ENCODE measurements around the gene PCDHGA3.
A peak's percentile ranks its signal among the peaks of the same experiment; 100 is the strongest.
"Not testable (repeated sequence)": the region's sequence is repeated elsewhere in the genome, so short reads cannot be mapped to it uniquely, and the experiment has no call there.

The PCDHGA3 gene

DNA sequence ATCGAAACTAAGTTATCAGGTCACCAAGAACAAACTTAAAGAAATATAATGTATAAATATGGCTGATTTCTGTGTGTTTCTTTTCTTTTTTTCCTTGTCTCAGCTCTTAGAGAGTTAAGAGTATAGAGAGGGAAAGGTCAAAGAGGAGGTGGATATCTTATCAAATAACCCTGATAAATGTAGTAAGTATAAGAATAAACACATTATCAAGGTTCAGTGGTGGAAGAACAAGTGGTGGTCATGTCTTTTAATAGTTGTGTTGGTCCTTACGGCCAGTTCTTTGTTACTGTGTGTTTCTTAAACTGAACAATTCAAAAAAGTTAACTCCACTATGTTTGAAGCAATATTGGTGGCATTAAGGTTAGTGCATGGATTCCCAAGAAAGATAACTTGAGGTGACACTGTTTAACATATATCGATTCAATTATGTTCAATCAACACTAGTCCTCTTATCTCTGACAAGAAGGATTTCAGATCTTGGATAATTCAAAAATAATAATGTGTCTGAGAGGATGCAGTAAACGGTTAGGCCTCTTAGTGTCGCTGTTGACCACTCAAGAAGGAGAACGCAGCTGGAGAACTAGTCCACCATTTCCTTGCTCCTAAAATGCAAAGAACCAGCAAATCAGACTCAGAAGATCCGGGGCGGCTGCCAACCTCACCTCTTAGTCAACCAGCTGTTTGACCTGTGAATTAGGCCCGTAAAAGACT, at the start of gene PCDHGA3:
Gene PCDHGA3, plus strand, starts transcription at position 588 of the 711 bp plus-strand sequence. CDS start 205 bp downstream, outside the sequence.
- DNase-seq (ENCODE audit: low read depth in 2 of 2): no peak

DNA sequence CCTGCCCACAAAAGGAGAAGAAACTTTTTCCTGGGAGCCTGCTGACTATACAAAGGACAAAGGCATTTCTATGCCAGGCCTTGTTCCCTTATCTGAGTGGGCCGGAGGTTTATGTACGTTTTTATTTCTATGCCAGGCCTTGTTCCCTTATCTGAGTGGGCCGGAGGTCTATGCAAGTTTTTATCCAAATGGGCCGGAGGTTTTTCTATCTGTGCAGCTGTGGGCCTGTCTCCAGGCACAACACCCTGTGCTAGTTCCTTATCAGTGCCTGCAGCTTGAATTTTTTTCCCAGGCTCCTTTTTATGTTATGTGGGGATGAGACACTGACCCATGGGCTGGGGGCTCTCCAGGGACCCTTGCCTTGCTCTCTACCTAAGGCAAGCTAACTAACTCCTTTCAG, 45.3 kb upstream of the PCDHGA3 start:
- DNase-seq (ENCODE audit: low read depth in 2 of 2): no peak

DNA sequence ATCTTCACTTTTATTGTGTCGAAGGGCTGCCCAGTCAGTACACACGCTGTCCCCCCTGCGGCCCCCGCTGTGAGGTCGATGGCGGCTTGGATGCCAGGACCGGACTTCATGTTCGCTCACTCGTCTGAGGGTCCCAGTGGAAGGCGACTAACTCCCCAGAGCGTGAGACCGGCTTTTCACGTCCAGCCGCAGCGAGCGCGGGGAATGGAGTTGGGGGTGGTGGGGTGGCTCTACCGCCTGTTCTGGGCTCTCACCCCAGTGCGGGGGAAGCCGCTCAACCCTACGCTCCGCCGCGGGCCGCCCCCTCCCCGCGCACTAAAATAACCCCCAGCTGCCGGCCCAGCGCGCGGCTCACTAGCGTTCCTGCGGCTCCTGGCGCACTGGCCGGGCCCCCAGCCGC, 39.9 kb upstream of the PCDHGA3 start, which contains the start of gene SLC25A2:
Gene SLC25A2, minus strand, starts transcription at position 294 of the 400 bp plus-strand sequence. Its CDS starts 184 bp downstream, at position 110.
- DNase-seq (ENCODE audit: low read depth in 2 of 2): no peak

DNA sequence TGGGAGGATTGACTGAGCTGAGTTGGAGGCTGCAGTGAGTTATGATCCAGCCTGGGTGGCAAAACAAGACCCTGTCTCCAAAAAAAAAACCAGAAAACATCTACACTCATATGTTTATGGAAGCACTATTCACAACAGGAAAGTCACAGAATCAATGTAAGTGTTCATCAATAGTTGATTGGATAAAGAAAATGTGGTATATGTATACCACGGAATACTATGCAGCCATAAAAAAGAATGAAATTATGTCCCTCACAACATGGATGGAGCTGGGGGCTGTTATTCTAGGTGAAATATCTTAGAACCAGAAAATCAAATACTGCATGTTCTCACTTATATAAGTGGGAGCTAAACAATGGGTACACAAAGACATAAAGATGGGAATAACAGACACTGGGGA, 37.0 kb upstream of the PCDHGA3 start:
- no peak for DNase-seq (ENCODE audit: low read depth in 2 of 2)

DNA sequence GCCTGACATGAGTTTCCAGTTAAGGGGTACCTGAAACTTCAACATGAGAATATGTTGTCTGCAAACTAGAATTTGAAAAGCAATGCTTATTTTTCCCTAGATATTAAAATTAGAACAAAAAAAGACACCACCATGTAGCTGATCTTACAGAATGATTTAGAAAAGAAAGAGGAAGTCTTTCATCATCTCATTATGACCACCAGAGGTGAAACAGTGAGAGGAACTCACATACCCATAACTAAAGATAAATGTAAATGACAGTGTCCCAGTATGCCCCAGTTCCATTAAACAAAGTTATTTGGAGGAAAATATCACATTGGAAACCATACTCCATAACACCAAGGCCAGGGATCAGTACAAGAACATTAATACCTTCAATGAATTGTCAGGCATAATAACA, 29.9 kb upstream of the PCDHGA3 start:
- DNase-seq (ENCODE audit: low read depth in 2 of 2): no peak

DNA sequence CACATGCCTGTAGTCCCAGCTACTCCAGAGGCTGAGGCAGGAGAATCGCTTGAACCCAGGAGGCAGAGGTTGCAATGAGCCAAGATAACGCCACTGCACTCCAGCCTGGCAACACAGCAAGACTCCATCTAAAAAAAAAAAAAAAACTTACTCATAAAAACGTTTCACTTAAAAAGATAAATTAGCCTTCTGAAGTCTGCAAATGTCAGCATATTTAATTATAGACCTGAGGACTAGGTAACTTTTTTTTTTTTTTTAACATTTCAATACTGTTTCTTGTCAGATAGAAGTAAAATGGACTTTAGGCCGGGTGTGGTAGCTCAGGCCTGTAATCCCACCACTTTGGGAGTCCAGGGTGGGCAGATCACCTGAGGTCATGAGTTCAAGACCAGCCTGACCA, 26.7 kb upstream of the PCDHGA3 start:
- not testable (repeated sequence) for DNase-seq (ENCODE audit: low read depth in 2 of 2)

DNA sequence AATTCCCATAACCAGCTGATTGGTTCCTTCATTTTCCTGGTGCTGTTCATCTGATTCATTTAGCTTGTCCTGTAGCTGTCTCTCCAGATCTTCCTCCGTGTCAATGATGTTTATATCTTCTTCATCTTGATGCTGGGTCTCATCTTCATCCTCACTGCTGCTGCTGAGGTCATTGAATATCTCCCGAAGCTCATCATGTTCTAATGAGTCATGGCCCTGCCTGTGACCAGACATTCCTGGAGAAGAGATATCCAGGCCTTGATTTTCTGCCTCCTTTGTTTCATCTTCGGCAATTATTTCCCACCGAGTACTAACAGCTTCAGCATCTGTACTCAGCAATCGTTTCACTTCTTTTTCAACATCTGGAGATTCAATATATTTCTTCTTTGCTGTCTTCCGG, 24.4 kb upstream of the PCDHGA3 start:
- DNase-seq (ENCODE audit: low read depth in 2 of 2): no peak

DNA sequence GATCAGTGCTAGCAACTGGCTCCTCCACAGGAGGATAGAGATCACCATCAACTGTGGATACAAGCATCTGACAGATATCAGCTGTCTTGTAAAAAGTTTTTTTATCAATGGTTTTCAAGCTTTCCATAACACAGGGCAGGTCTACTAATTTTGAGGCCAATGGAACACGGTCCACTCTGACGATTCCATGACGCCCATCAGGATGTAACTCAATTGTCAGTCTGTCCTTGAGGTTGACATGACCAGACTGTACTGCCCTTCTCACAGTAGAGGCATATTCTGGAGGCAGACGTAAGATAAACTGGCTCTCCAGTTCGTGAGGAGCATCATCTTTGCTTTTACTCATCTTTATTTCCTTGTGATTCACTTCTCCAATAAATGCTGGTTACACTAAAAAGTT, 23.9 kb upstream of the PCDHGA3 start:
- no peak for DNase-seq (ENCODE audit: low read depth in 2 of 2)

DNA sequence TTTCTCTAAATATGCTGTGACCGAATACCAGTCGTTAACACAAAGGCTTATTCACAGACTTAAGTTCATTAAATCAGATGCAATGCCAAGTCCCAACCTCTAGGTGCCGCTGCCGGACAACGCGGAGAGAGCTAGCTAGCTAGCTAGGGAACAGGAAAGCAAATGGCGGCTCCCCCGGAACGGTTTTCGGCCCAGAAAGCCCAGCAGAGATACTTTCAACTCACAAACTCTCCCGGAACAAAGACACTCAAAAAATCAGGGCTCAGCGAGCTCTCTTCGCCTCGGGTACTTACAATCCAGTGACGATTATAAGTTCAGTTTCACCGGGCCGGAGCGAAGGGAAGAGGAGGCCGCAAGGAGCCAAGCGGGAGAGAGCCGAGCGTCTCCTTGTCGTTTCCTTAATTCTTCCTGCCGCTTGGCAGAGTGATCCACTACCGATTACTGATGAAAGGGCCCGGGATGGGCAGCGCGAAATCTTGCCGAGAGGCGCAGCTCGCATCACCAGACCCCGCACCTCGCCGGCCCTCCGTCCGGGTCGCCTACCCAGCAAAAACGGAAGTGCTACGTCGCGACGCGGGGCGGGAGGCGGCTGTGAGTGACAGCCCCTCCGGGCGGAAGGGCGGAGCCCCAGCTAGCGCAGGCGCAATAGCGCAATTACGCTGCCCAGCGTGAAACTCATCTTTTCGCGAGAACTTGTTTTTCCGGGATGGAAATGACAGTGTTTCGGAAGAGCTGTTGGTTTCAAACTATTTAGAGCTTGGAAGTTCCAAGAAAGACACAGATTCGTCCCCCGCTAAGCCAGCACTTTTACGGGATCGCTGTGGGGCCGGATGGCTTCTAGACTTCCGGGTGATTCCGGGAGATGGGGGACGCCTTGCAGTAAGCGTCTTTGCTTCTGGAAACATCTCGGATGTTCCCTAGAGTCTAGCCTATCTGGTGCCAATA, 23.1 kb upstream of the PCDHGA3 start, which contains the start of gene TAF7:
Gene TAF7, minus strand, starts transcription at position 560 of the 945 bp plus-strand sequence. CDS start 740 bp downstream, outside the sequence.
- DNase-seq (ENCODE audit: low read depth in 2 of 2): peak; percentile 83 to 86

DNA sequence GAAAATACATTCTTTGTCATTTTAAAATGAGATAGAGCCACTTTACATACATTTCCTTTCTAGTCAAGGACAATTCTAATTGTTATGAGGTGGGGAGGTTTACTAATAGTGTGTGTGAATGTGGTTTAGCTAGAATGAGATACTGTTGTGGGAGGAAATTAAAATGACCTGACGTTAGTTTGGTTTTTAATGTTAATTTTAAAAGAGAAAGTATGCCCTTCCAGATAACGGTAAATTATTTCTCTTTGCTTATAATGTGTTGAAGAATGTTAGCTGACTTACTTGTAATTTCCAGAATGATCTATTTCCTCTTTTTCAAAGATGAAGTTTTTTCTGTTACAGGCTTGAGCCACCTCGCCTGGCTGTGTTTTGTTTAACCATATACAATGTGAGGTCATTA, 21.4 kb upstream of the PCDHGA3 start:
- DNase-seq (ENCODE audit: low read depth in 2 of 2): no peak

DNA sequence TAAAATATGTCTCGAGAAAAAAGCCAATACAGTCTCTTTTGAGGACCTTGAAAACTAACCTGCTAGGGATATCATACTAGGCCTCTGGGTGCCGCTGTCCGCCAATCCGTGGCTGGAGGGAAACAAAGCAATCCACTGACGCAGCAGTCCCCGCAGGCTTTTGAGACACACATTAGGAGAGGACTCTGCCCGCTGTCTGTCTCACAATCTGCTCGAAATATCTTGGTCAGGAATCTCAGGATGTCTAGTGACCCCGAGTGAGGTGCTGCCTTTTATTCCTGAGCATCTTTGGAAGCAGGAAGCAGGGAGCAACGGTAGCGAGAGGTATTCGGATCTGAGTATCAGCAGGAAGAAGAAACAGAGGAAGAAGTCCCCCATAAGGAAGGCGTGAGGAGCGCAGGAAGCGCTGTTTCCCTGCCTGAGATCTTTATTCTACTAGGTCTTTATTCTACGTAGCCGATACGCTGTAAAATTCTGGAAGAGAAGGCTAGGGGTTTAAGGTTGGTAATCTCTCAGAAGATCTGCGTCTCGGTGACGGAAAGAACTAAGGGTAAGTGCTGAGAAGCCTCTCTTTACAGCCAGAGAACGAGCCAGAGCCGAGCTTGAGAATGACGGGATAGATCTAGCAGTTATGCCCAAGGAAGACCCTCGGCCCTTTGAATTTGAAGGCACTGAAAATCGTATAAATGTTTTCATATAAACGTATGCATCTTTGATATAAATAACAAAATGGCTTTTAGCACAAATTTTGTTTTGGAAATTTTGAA, 17.4 kb upstream of the PCDHGA3 start:
- DNase-seq (ENCODE audit: low read depth in 2 of 2): peak; percentile 45 to 51

DNA sequence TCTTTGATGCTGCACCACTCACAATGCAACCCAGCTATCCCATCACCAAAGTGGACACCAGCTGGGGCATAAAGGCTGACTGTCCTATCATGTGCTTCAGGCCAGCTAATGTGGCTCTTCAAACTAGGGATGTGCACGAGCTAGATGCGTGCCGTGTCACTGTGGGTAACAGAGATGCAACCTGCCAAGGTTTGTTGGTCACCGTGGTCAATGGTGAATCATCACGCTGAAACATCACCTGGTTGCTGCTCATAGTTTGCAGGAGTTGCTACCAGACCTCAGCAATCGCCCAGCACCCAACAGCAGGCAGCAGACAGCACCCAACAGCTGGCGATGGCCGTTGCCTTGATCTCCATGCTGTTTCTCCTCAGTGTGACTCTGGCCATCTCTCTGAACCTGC, 15.4 kb upstream of the PCDHGA3 start:
- DNase-seq (ENCODE audit: low read depth in 2 of 2): no peak

DNA sequence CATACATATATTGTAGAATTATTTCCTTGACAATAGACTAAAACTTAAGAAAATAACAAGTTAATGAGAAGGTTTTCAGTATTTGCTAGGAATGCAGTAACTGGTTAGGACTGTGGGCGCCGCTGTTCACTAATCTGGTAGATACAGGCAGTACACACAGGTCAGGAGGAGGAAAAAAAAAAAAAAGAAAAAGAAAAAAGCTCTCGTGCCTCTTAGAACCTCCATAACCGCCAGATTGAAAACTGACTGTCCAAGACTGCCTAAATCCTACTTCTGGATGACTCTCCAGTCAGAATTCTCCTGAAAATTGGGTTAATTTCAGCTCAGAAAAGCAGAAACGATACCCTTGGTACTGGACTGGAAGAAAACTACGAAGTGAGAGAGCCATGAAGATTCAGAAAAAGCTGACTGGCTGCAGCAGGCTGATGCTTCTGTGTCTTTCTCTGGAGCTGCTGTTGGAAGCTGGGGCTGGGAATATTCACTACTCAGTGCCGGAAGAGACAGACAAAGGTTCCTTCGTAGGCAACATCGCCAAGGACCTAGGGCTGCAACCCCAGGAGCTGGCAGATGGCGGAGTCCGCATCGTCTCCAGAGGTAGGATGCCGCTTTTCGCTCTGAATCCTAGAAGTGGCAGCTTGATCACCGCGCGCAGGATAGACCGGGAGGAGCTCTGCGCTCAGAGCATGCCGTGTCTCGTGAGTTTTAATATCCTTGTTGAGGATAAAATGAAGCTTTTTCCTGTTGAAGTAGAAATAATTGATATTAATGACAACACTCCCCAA, 13.1 kb upstream of the PCDHGA3 start, which contains the start of gene PCDHGA1:
Gene PCDHGA1, plus strand, starts transcription at position 216 of the 782 bp plus-strand sequence.
- DNase-seq (ENCODE audit: low read depth in 2 of 2): no peak

DNA sequence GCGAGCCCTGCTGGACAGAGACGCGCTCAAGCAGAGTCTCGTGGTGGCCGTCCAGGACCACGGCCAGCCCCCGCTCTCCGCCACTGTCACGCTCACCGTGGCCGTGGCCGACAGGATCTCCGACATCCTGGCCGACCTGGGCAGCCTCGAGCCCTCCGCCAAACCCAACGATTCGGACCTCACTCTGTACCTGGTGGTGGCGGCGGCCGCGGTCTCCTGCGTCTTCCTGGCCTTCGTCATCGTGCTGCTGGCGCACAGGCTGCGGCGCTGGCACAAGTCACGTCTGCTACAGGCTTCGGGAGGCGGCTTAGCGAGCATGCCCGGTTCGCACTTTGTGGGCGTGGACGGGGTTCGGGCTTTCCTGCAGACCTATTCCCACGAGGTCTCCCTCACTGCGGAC, 11.1 kb upstream of the PCDHGA3 start:
- not testable (repeated sequence) for DNase-seq (ENCODE audit: low read depth in 2 of 2)

DNA sequence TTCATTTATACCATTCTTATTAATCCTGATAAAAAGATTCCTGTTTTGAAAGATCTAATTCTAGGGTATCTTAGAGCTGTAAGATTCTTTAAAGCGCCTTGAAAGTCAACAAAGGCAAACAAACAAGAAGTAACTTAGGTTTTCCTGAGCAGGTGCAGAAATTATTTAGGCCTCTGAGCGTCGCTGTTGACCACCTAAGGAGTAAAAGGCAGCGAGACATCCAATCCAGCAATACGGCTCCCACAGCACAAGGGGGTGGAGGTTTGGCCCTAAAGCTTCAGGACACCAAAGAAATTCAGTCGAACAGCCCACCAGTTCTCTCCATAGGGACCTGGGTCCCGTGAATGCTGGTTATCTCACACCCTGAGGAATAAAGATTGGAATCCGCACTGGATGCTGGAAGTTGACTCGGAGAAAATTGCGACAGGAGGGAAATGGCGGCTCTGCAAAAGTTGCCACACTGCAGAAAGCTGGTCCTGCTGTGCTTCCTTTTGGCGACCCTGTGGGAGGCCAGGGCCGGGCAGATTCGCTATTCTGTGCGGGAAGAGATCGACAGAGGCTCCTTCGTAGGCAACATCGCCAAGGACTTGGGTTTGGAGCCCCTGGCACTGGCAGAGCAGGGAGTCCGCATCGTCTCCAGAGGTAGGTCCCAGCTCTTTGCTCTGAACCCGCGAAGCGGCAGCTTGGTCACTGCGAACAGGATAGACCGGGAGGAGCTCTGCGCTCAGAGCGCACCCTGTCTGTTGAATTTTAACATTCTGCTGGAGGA, 4.9 kb upstream of the PCDHGA3 start, which contains the start of gene PCDHGA2:
Gene PCDHGA2, plus strand, starts transcription at position 223 of the 769 bp plus-strand sequence.
- DNase-seq (ENCODE audit: low read depth in 2 of 2): no peak

DNA sequence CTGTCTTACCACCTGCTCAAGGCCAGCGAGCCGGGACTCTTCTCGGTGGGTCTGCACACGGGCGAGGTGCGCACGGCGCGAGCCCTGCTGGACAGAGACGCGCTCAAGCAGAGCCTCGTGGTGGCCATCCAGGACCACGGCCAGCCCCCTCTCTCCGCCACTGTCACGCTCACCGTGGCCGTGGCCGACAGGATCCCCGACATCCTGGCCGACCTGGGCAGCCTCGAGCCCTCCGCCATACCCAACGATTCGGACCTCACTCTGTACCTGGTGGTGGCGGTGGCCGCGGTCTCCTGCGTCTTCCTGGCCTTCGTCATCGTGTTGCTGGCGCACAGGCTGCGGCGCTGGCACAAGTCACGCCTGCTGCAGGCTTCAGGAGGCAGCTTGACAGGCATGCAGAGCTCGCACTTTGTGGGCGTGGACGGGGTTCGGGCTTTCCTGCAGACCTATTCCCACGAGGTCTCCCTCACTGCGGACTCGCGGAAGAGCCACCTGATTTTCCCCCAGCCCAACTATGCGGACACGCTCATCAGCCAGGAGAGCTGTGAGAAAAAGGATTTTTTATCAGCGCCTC, 2.8 kb upstream of the PCDHGA3 start:
- DNase-seq (ENCODE audit: low read depth in 2 of 2): not testable (repeated sequence)

DNA sequence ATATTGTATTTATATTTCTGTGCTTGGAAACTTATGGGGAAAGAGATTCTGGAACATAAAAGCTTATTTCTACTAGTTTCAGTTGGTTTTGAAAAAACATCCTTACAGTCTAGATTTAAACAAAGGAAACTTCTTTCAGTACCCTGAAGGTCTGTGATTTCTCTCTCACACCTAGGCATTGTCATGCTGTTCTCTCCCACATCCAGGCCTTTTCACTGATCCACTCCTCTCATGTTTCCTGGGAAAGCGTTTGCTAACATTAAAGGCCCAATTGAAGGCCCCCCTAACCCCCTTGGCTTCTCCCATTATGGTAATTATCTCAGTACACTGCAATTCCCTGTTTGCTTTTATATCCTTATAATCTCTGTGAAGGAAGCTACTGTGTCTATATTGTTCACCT, 856 bp upstream of the PCDHGA3 start:
- no peak for DNase-seq (ENCODE audit: low read depth in 2 of 2)

DNA sequence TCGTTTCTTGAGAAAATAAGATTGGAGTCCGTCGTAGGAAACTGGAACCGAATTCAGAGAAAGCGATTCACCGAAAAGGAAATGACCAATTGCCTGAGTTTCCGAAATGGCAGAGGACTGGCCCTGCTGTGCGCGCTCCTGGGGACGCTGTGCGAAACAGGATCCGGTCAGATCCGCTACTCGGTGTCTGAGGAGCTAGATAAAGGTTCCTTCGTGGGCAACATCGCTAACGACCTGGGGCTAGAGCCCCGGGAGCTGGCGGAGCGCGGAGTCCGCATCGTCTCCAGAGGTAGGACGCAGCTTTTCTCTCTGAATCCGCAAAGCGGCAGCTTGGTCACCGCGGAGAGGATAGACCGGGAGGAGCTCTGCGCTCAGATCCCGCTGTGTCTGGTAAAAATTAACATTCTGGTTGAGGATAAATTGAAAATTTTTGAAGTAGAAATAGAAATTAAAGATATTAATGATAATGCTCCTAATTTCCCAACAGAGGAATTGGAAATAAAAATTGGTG, 379 bp downstream of the PCDHGA3 start:
- DNase-seq (ENCODE audit: low read depth in 2 of 2): no peak

DNA sequence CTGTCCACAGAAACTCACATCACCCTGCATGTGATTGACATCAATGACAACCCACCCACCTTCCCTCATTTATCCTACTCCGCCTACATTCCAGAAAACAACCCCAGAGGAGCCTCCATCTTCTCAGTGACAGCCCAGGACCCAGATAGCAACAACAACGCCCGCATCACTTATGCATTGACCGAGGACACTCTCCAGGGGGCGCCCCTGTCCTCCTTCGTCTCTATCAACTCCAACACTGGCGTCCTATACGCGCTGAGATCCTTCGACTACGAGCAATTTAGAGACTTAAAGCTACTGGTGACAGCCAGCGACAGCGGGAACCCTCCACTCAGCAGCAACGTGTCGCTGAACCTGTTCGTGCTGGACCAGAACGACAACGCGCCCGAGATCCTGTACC, 1.7 kb downstream of the PCDHGA3 start:
- DNase-seq (ENCODE audit: low read depth in 2 of 2): no peak

Data from stimulated activated CD4-positive, alpha-beta T cell treated with anti-CD3 and anti-CD28 coated beads, Interleukin-4, amount 100 ng/mL, for 48 hours (primary cell).